GM06990 (cell line): ENCODE results near the gene SLC5A10.

ENCODE experiments used
- DNase-seq: peaks from one replicate; pipeline ENCODE4 v3.0.0-alpha.2; 2011; ENCODE audit not compliant: insufficient read length; ENCODE audit errors: extremely low read depth
- H3K27me3 ChIP-seq: replicated peaks from 2 replicates; pipeline ENCODE4 v1.6.0; 2011; ENCODE audit warnings: low read length; ENCODE audit not compliant: control insufficient read depth, insufficient read depth
- H3K36me3 ChIP-seq: 2 replicates; pipeline ENCODE4 v1.5.1; 2011; ENCODE audit warnings: low read length; ENCODE audit not compliant: control insufficient read depth, insufficient read depth
- H3K4me3 ChIP-seq: replicated peaks from 2 replicates; pipeline ENCODE4 v1.5.1; 2011; ENCODE audit warnings: low read depth, mild to moderate bottlenecking, control low read depth, low read length
- CTCF ChIP-seq: IDR thresholded peaks from 2 replicates; pipeline ENCODE4 v1.5.1; 2011; ENCODE audit warnings: low read length, control low read depth, mild to moderate bottlenecking, inconsistent platforms; ENCODE audit not compliant: insufficient read depth, poor library complexity, severe bottlenecking

Gene SLC5A10

GRCh38 chr17:18999911-19000310, 47.9 kb downstream of the SLC5A10 start:
- no peak for DNase-seq
- H3K4me3 ChIP-seq: no peak overlapping the region
- H3K27me3 ChIP-seq: no peaks in the 10 kb centered on the region
- no peak for TF ChIP-seq CTCF
- H3K36me3 ChIP-seq: peaks cover 7% of the 10 kb centered on the region; the same call in 1 of the 2 replicates

GRCh38 chr17:19000531-19001325, 48.8 kb downstream of the SLC5A10 start:
- no peak for DNase-seq
- TF ChIP-seq CTCF: no peak
- no peaks in the 10 kb centered on the region for H3K27me3 ChIP-seq
- peaks cover 7% of the 10 kb centered on the region; the same call in 1 of the 2 replicates for H3K36me3 ChIP-seq
- no peak overlapping the region for H3K4me3 ChIP-seq

GRCh38 chr17:19001907-19002590, 50.1 kb downstream of the SLC5A10 start:
- no peak for TF ChIP-seq CTCF
- DNase-seq: no peak
- Histone ChIP-seq H3K27me3 (no peaks in the 10 kb centered on the region), H3K36me3 (peaks cover 5% of the 10 kb centered on the region; the same call in 1 of the 2 replicates), H3K4me3 (no peak overlapping the region)

- Histone ChIP-seq H3K36me3 (peaks cover 4% of the 10 kb centered on the region; the same call in 1 of the 2 replicates), H3K4me3 (peak overlapping the region; percentile 72), H3K27me3 (no peaks in the 10 kb centered on the region)
- no peak for TF ChIP-seq CTCF
- DNase-seq: no peak
These were observed 51.0 kb downstream of the SLC5A10 start for GRCh38 chr17:19002805-19003542.

- no peak for TF ChIP-seq CTCF
- peak; percentile 54 for DNase-seq
- H3K36me3 ChIP-seq: peaks cover 2% of the 10 kb centered on the region; the same call in 1 of the 2 replicates
- peak overlapping the region; percentile 72 for H3K4me3 ChIP-seq
- H3K27me3 ChIP-seq: no peaks in the 10 kb centered on the region
These were observed 51.8 kb downstream of the SLC5A10 start for GRCh38 chr17:19003543-19004420.
